ENCODE measurements around the gene ADIPOQ.
"Not testable (repeated sequence)": the region's sequence is repeated elsewhere in the genome, so short reads cannot be mapped to it uniquely, and the experiment has no call there.

DNA sequence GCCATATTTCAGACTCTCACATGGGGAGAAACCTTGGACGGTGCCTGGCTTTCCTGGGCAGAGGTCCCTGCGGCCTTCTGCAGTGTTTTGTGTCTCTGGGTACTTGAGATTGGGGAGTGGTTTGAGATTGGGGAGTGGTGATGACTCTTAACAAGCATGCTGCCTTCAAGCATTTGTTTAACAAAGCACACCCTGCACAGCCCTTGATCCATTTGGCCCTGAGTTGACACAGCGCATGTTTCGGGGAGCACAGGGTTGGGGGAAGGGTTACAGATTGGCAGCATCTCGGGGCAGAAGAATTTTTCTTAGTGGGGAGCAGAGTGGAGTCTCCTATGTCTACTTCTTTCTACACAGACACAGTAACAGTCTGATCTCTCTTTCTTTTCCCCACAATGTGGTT is 23.6 kb downstream of the ADIPOQ start:
- not testable (repeated sequence) for TF ChIP-seq CTCF (tag by site-specific recombination; IDR thresholded peaks at IDR 0.05); REST (tag by site-specific recombination; IDR thresholded peaks at IDR 0.05); ZBTB48 (tag by site-specific recombination; IDR thresholded peaks at IDR 0.05); ZNF501 (tag by site-specific recombination; IDR thresholded peaks at IDR 0.05); ZNF350 (tag by site-specific recombination; IDR thresholded peaks at IDR 0.05); ZNF362 (tag by site-specific recombination; IDR thresholded peaks at IDR 0.05); ZBTB20 (tag by site-specific recombination; IDR thresholded peaks at IDR 0.05); BCL11B (tag by site-specific recombination; IDR thresholded peaks at IDR 0.05; ENCODE audit: low read depth); ZNF324 (tag by site-specific recombination; IDR thresholded peaks at IDR 0.05); ZNF292 (tag by site-specific recombination; IDR thresholded peaks at IDR 0.05; ENCODE audit: borderline replicate concordance, low read depth); ZBTB1 (tag by site-specific recombination; IDR thresholded peaks at IDR 0.05)
- TF ChIP-seq, protein P1, sequence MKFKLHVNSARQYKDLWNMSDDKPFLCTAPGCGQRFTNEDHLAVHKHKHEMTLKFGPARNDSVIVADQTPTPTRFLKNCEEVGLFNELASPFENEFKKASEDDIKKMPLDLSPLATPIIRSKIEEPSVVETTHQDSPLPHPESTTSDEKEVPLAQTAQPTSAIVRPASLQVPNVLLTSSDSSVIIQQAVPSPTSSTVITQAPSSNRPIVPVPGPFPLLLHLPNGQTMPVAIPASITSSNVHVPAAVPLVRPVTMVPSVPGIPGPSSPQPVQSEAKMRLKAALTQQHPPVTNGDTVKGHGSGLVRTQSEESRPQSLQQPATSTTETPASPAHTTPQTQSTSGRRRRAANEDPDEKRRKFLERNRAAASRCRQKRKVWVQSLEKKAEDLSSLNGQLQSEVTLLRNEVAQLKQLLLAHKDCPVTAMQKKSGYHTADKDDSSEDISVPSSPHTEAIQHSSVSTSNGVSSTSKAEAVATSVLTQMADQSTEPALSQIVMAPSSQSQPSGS (tag by site-specific recombination; IDR thresholded peaks at IDR 0.05; ENCODE audit: low read depth) = not testable (repeated sequence)
- TF ChIP-seq, protein P2, sequence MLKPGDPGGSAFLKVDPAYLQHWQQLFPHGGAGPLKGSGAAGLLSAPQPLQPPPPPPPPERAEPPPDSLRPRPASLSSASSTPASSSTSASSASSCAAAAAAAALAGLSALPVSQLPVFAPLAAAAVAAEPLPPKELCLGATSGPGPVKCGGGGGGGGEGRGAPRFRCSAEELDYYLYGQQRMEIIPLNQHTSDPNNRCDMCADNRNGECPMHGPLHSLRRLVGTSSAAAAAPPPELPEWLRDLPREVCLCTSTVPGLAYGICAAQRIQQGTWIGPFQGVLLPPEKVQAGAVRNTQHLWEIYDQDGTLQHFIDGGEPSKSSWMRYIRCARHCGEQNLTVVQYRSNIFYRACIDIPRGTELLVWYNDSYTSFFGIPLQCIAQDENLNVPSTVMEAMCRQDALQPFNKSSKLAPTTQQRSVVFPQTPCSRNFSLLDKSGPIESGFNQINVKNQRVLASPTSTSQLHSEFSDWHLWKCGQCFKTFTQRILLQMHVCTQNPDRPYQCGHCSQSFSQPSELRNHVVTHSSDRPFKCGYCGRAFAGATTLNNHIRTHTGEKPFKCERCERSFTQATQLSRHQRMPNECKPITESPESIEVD (tag by site-specific recombination; IDR thresholded peaks at IDR 0.05) = not testable (repeated sequence)

Data from HEK293 (cell line).